Endothelial cell of umbilical vein (primary cell): Measurements from ENCODE around the gene BAX. TPM values are rescaled to one million over a fixed set of nuclear protein-coding genes. Genes with fewer than 3 reads are reported as not detected.

ENCODE experiments used
- BruUV-seq: library from RNA; stranded (reverse); fragments of 400-500 nt; replicated peaks from 2 replicates; lab custom pipeline; 2021; lab: Mats Ljungman, UMichigan
- CTCF ChIA-PET: fragments of 300-600, 350-600 bp; sonication (Branson Sonifier 250); formaldehyde crosslinking; loops from one replicate; lab custom pipeline; 2021; ENCODE audit warnings: antibody characterized with exemption, inconsistent platforms; lab: Charles Lee
- POLR2A ChIA-PET: fragments of 300-600, 350-600 bp; sonication (Branson Sonifier 250); formaldehyde crosslinking; loops from one replicate; lab custom pipeline; 2021; ENCODE audit warnings: antibody characterized with exemption, inconsistent platforms; lab: Charles Lee
- DNase-seq: peaks from one replicate; pipeline ENCODE4 v3.0.0-alpha.2; 2011; ENCODE audit warnings: low read depth, low spot score
- FAIRE-seq: peaks from 2 replicates; lab custom pipeline; 2011; peaks lifted over from hg19 to GRCh38; lab: Jason Lieb, UNC
- H2AFZ ChIP-seq: 2 replicates; pipeline ENCODE4 v1.6.0; 2012; ENCODE audit warnings: low read depth, low read length, control low read depth, inconsistent platforms
- H3K27ac ChIP-seq: 2 replicates; pipeline ENCODE4 v1.5.1; 2011; ENCODE audit warnings: low read depth, mild to moderate bottlenecking, control low read depth, low read length, moderate library complexity; ENCODE audit not compliant: insufficient read depth
- H3K27me3 ChIP-seq, 2 experiments: 2 replicates each; pipeline versions ENCODE4 v1.6.0 to v1.6.1; 2011; ENCODE audit warnings: low read length in 2 of 2, mixed read lengths in 1 of 2; ENCODE audit not compliant: control insufficient read depth in 2 of 2, insufficient read depth in 2 of 2
- H3K36me3 ChIP-seq, 2 experiments: 2 replicates in 1 of 2; 3 replicates in 1 of 2; pipeline ENCODE4 v1.5.1; 2011; ENCODE audit warnings: low read length in 2 of 2, mild to moderate bottlenecking in 1 of 2, moderate library complexity in 1 of 2; ENCODE audit not compliant: control insufficient read depth in 2 of 2, insufficient read depth in 2 of 2; ENCODE audit errors: extremely low read depth in 1 of 2
- H3K4me1 ChIP-seq: 3 replicates; pipeline ENCODE4 v1.5.1; 2011; ENCODE audit warnings: mild to moderate bottlenecking, low read length; ENCODE audit not compliant: control insufficient read depth, insufficient read depth; ENCODE audit errors: extremely low read depth
- H3K4me2 ChIP-seq: 2 replicates; pipeline ENCODE4 v1.6.1; 2011; ENCODE audit warnings: low read length, control low read depth, mixed read lengths; ENCODE audit not compliant: insufficient read depth
- H3K4me3 ChIP-seq, 3 experiments: fragments of 200-600 bp in 1 of 3; sonication (generic), shearing (Covaris generic) in 1 of 3; replicated peaks in 1 of 3; 2 replicates each; pipeline ENCODE4 v1.5.1; 2011 to 2016; ENCODE audit warnings: control low read depth in 3 of 3, low read length in 3 of 3, mild to moderate bottlenecking in 2 of 3, inconsistent platforms in 1 of 3, low read depth in 1 of 3, moderate library complexity in 1 of 3; ENCODE audit not compliant: insufficient read depth in 1 of 3
- H3K79me2 ChIP-seq: 2 replicates; pipeline ENCODE4 v1.6.0; 2012; ENCODE audit warnings: low read length, inconsistent platforms; ENCODE audit not compliant: control insufficient read depth, insufficient read depth
- H3K9ac ChIP-seq: replicated peaks from 2 replicates; pipeline ENCODE3; 2011; ENCODE audit warnings: low read length, control low read depth; ENCODE audit not compliant: insufficient read depth; ENCODE audit errors: extremely low read depth
- H3K9me1 ChIP-seq: replicated peaks from 3 replicates; pipeline ENCODE4 v1.6.0; 2011; ENCODE audit warnings: mild to moderate bottlenecking, low read length; ENCODE audit not compliant: control insufficient read depth, insufficient read depth; ENCODE audit errors: extremely low read depth
- H3K9me3 ChIP-seq: replicated peaks from 2 replicates; pipeline ENCODE4 v1.5.1; 2012; ENCODE audit warnings: low read length, inconsistent platforms; ENCODE audit not compliant: control insufficient read depth, insufficient read depth
- H4K20me1 ChIP-seq: replicated peaks from 2 replicates; pipeline ENCODE3; 2011; ENCODE audit warnings: mild to moderate bottlenecking, low read length; ENCODE audit not compliant: control insufficient read depth, insufficient read depth; ENCODE audit errors: extremely low read depth
- CTCF ChIP-seq, 2 donors: IDR thresholded peaks; 1 replicate in 1 of 2; 2 replicates in 1 of 2; pipeline ENCODE4 v1.5.1; 2011; ENCODE audit warnings: low read length in 2 of 2, mild to moderate bottlenecking in 2 of 2, moderate library complexity in 2 of 2, control low read depth in 1 of 2, inconsistent platforms in 1 of 2, low read depth in 1 of 2; ENCODE audit not compliant: insufficient read depth in 1 of 2; ENCODE audit errors: extremely low read depth in 1 of 2
- EZH2 ChIP-seq: IDR thresholded peaks from 2 replicates; pipeline ENCODE4 v1.6.1; 2012; ENCODE audit warnings: borderline replicate concordance, low read depth, mild to moderate bottlenecking, moderate library complexity, low read length, inconsistent platforms; ENCODE audit not compliant: severe bottlenecking
- FOS ChIP-seq: IDR thresholded peaks from 2 replicates; pipeline ENCODE4 v1.6.1; 2011; ENCODE audit warnings: mild to moderate bottlenecking, low read length, moderate library complexity, borderline replicate concordance; ENCODE audit not compliant: insufficient read depth
- GATA2 ChIP-seq: IDR thresholded peaks from 2 replicates; pipeline ENCODE4 v1.7.0; 2011; ENCODE audit warnings: low read depth, mild to moderate bottlenecking, moderate library complexity, mixed read lengths, low read length; ENCODE audit not compliant: insufficient read length, insufficient read depth
- JUN ChIP-seq: IDR thresholded peaks from 2 replicates; pipeline ENCODE4 v1.6.1; 2011; ENCODE audit warnings: borderline replicate concordance, low read depth; ENCODE audit not compliant: insufficient read length, insufficient read depth
- MAX ChIP-seq: IDR thresholded peaks from 2 replicates; pipeline ENCODE4 v1.6.1; 2011; ENCODE audit not compliant: insufficient read depth, insufficient read length
- MYC ChIP-seq: IDR thresholded peaks from one replicate; pipeline ENCODE4 v1.6.1; 2011; ENCODE audit warnings: mild to moderate bottlenecking, low read depth, low read length
- POLR2A ChIP-seq: IDR thresholded peaks from 2 replicates; pipeline ENCODE4 v1.6.1; 2012; ENCODE audit warnings: low read depth, mild to moderate bottlenecking, control low read depth, low read length
- POLR2AphosphoS5 ChIP-seq: IDR thresholded peaks from 2 replicates; pipeline ENCODE4 v1.6.1; 2012; ENCODE audit warnings: low read depth, mild to moderate bottlenecking, control low read depth, low read length, moderate library complexity; ENCODE audit not compliant: insufficient read depth
- dilution Hi-C: fragments of 300-500 bp; cut with MboI; formaldehyde crosslinking; loops from one replicate; pipeline ENCODE4 v1.15.0; 2019; ENCODE audit warnings: low sequenced_read_pairs; ENCODE audit not compliant: extremely low pct_ligation_motif_present
- intact Hi-C: fragments of 100-400 bp; cut with micrococcal nuclease; formaldehyde crosslinking; loops from one replicate; pipeline ENCODE4 v1.10.0; 2022
- polyA plus RNA-seq, 4 experiments: library from polyadenylated mRNA; depleted of rRNA in 3 of 4; stranded (reverse) in 3 of 4; unstranded in 1 of 4; fragments of >200 nt; gene quantifications; 2 replicates each; pipeline versions ENCODE4 v1.2.1 to v1.2.3, GENCODE V29; 2011 to 2012; ENCODE audit warnings: missing spikeins in 1 of 4
- total RNA-seq: library from RNA; stranded (reverse); gene quantifications from 2 replicates; pipeline ENCODE4 v1.2.3, GENCODE V29; 2021

The BAX gene
- total and polyA plus RNA-seq, 2 donors (not counting 3 experiments of a cell fraction or from before 2014, with no cell fraction given) = 267 to 283 TPM

- BruUV-seq = no TSS peak
- no peak overlapping the region for H3K4me3 ChIP-seq
- ChIA-PET POLR2A (interaction anchor here (1.5 to 1.6 kb wide), 2 partner anchors 96 to 98 kb away, joined by 6 read pairs; partner anchors contain the start of gene PPP1R15A), CTCF (interaction anchor here (0.8 to 3.8 kb wide), 19 partner anchors 10 to 324 kb away, joined by 3 to 133 read pairs (median 15); partner anchors contain the start of genes CA11, DHDH, GYS1 and HSD17B14)
- dilution Hi-C loops = no loop called here
- H3K79me2 ChIP-seq = peaks cover 16% of the 10 kb centered on the region
- no peaks in the 10 kb centered on the region for H3K9me3 ChIP-seq
- H3K9ac ChIP-seq = no peak overlapping the region
- TF ChIP-seq CTCF (IDR thresholded peaks at IDR 0.05; ENCODE audit: extremely low read depth in 1 of 2, insufficient read depth in 1 of 2, low read depth in 1 of 2, low read length in 2 of 2) (no peak), FOS (no peak), MAX (no peak), POLR2AphosphoS5 (no peak), JUN (no peak), EZH2 (no peak), POLR2A (no peak), GATA2 (no peak), MYC (no peak)
- intact Hi-C loops = loop anchor here (5.0 kb wide), 1 partner anchor 332 kb away; the partner anchor contains the start of gene DBP
- no peak overlapping the region for H2AFZ ChIP-seq
- H3K4me2 ChIP-seq = no peak overlapping the region
- DNase-seq = no peak
- peaks cover 3% of the 10 kb centered on the region for H3K4me1 ChIP-seq
- peaks cover 5 to 18% of the 10 kb centered on the region in 2 experiments for H3K36me3 ChIP-seq
- H4K20me1 ChIP-seq = peaks cover 3% of the 10 kb centered on the region
- no peak for FAIRE-seq
- no peaks in the 10 kb centered on the region for H3K9me1 ChIP-seq
- H3K27me3 ChIP-seq = no peaks in the 10 kb centered on the region
- no peak overlapping the region for H3K27ac ChIP-seq
Measured at GRCh38 chr19:48969276-48970138, 14.8 kb downstream of the BAX start.
